Cortex of kidney (tissue), 1 donor: ENCODE data around the gene ISCA2.
"Not testable (repeated sequence)": the region's sequence is repeated elsewhere in the genome, so short reads cannot be mapped to it uniquely, and the experiment has no call there.

Experiments used
- DNase-seq: peaks from one replicate; lab custom pipeline; 2025; lab: John Stamatoyannopoulos, UW

The ISCA2 gene

GRCh38 chr14:74493343-74494261 is at the start of gene ISCA2:
ISCA2 (plus strand) TSS chr14:74493765; CDS start chr14:74493775, 10 bp downstream.
- peak; percentile 97 for DNase-seq

- no peak for DNase-seq
These were observed 48.7 kb upstream of the ISCA2 start for GRCh38 chr14:74444866-74445265.

- DNase-seq, result not testable (repeated sequence)
These were observed 39.2 kb upstream of the ISCA2 start for GRCh38 chr14:74454397-74454796.

- DNase-seq, result no peak
These were observed 36.6 kb upstream of the ISCA2 start for GRCh38 chr14:74456684-74457564.

- DNase-seq, result no peak
These were observed 36.0 kb upstream of the ISCA2 start for GRCh38 chr14:74457565-74457895.

GRCh38 chr14:74459289-74459946 is 34.1 kb upstream of the ISCA2 start:
- DNase-seq, result no peak

- DNase-seq, result no peak
These were observed 33.6 kb upstream of the ISCA2 start for GRCh38 chr14:74459976-74460375.

- no peak for DNase-seq
These were observed 30.6 kb upstream of the ISCA2 start for GRCh38 chr14:74462993-74463392.

GRCh38 chr14:74463697-74464096 is 29.9 kb upstream of the ISCA2 start:
- DNase-seq, result no peak

- no peak for DNase-seq
These were observed 28.8 kb upstream of the ISCA2 start for GRCh38 chr14:74464785-74465184.

GRCh38 chr14:74465335-74465734 is 28.2 kb upstream of the ISCA2 start:
- DNase-seq, result no peak

- no peak for DNase-seq
These were observed 25.1 kb upstream of the ISCA2 start for GRCh38 chr14:74468513-74468912.

- DNase-seq, result no peak
These were observed 23.7 kb upstream of the ISCA2 start for GRCh38 chr14:74469548-74470518.

- no peak for DNase-seq
These were observed 21.0 kb upstream of the ISCA2 start for GRCh38 chr14:74472601-74473000.

GRCh38 chr14:74474376-74474775 is 19.2 kb upstream of the ISCA2 start:
- DNase-seq, result no peak

GRCh38 chr14:74475678-74476077 is 17.9 kb upstream of the ISCA2 start:
- DNase-seq, result no peak

GRCh38 chr14:74476107-74476506 is 17.5 kb upstream of the ISCA2 start:
- no peak for DNase-seq

GRCh38 chr14:74476607-74477006 is 17.0 kb upstream of the ISCA2 start:
- no peak for DNase-seq

GRCh38 chr14:74478996-74479635 is 14.4 kb upstream of the ISCA2 start:
- DNase-seq, result no peak

- no peak for DNase-seq
These were observed 13.5 kb upstream of the ISCA2 start for GRCh38 chr14:74480046-74480445.

GRCh38 chr14:74482571-74482970 is 11.0 kb upstream of the ISCA2 start:
- no peak for DNase-seq
